Measurements from ENCODE around the gene GTF2F2. TPM values are rescaled to one million over a fixed set of nuclear protein-coding genes. Genes with fewer than 3 reads are reported as not detected.

GTF2F2 gene
- total RNA-seq, 1 experiment from 2014 or later, result 21.7 TPM

GRCh38 chr13:45149964-45150363 is 29.7 kb downstream of the GTF2F2 start:
- POLR2A ChIA-PET, result no interaction called here
- Histone ChIP-seq H3K27me3 (ENCODE audit: control insufficient read depth, insufficient read depth, low read length) (no peaks in the 10 kb centered on the region), H3K9me3 (ENCODE audit: control insufficient read depth, insufficient read depth, low read depth, low read length) (no peaks in the 10 kb centered on the region), H3K27ac (ENCODE audit: low read length) (no peak overlapping the region), H3K36me3 (ENCODE audit: control insufficient read depth, insufficient read depth, low read length) (no peaks in the 10 kb centered on the region; the same call in 1 of the 2 replicates), H3K4me3 (ENCODE audit: low read depth in 2 of 2, low read length in 2 of 2) (no peak overlapping the region), H3K4me1 (ENCODE audit: control insufficient read depth, insufficient read depth, low read length) (no peaks in the 10 kb centered on the region)
- ATAC-seq, result no peak
- TF ChIP-seq REST (IDR thresholded peaks at IDR 0.05; ENCODE audit: insufficient read depth in 1 of 2, low read depth in 2 of 2, low read length in 1 of 2) (no peak), CTCF (IDR thresholded peaks at IDR 0.05) (no peak), POLR2AphosphoS5 (IDR thresholded peaks at IDR 0.05; ENCODE audit: low read depth, low read length) (no peak), TCF7L2 (IDR thresholded peaks at IDR 0.05; ENCODE audit: low read depth, low read length) (no peak), SIN3A (IDR thresholded peaks at IDR 0.05; ENCODE audit: borderline replicate concordance, insufficient read depth, low read depth, low read length) (no peak)
- no peak for DNase-seq (ENCODE audit: low read depth, low spot score)
- CTCF ChIA-PET, result interaction anchor here (0.5 kb wide), 1 partner anchor 103 kb away, joined by 11 read pairs; no protein-coding TSS in a partner anchor
- intact Hi-C loops (cut with micrococcal nuclease; ENCODE audit: unreplicated experiment) (no loop called here), in situ Hi-C loops (cut with HindIII; ENCODE audit: low pct_unique_long_range_greater_than_20kb, low sequenced_read_pairs) (no loop called here)
- no TSS peak for BruUV-seq (replicated peaks)

- POLR2A ChIA-PET, result no interaction called here
- H3K36me3 ChIP-seq (ENCODE audit: control insufficient read depth, insufficient read depth, low read length), result no peaks in the 10 kb centered on the region
- H3K27me3 ChIP-seq (ENCODE audit: control insufficient read depth, insufficient read depth, low read length), result no peaks in the 10 kb centered on the region
- DNase-seq (ENCODE audit: low read depth, low spot score) (no peak), ATAC-seq (no peak)
- intact Hi-C loops (cut with micrococcal nuclease; ENCODE audit: unreplicated experiment) (no loop called here), in situ Hi-C loops (cut with HindIII; ENCODE audit: low pct_unique_long_range_greater_than_20kb, low sequenced_read_pairs) (no loop called here)
- H3K4me3 ChIP-seq (ENCODE audit: low read depth in 2 of 2, low read length in 2 of 2), result no peak overlapping the region
- H3K27ac ChIP-seq (ENCODE audit: low read length), result no peak overlapping the region
- BruUV-seq (replicated peaks), result no TSS peak
- CTCF ChIA-PET, result no interaction called here
- H3K4me1 ChIP-seq (ENCODE audit: control insufficient read depth, insufficient read depth, low read length), result peaks cover 8% of the 10 kb centered on the region
- no peak for TF ChIP-seq REST (IDR thresholded peaks at IDR 0.05; ENCODE audit: insufficient read depth in 1 of 2, low read depth in 2 of 2, low read length in 1 of 2)
- TF ChIP-seq CTCF (IDR thresholded peaks at IDR 0.05), result no peak
- no peak for TF ChIP-seq TCF7L2 (IDR thresholded peaks at IDR 0.05; ENCODE audit: low read depth, low read length)
- TF ChIP-seq SIN3A (IDR thresholded peaks at IDR 0.05; ENCODE audit: borderline replicate concordance, insufficient read depth, low read depth, low read length), result no peak
- no peak for TF ChIP-seq POLR2AphosphoS5 (IDR thresholded peaks at IDR 0.05; ENCODE audit: low read depth, low read length)
- H3K9me3 ChIP-seq (ENCODE audit: control insufficient read depth, insufficient read depth, low read depth, low read length), result no peaks in the 10 kb centered on the region
Observed at GRCh38 chr13:45156565-45157361, 36.5 kb downstream of the GTF2F2 start.

All from Panc1 (cell line).